IMR-90 (cell line): ENCODE data around the gene KPNA3. TPM values are rescaled to one million over a fixed set of nuclear protein-coding genes. Genes with fewer than 3 reads are reported as not detected.

Experiments used
- ATAC-seq: fragments of 200-7000 bp; cut with Tn5 transposase; 2 replicates; pipeline ENCODE4 v1.9.1; 2020; ENCODE audit warnings: low read depth, mild to moderate bottlenecking, moderate library complexity
- BruUV-seq: library from RNA; stranded (reverse); fragments of 400-500 nt; replicated peaks from 2 replicates; lab custom pipeline; 2021; lab: Mats Ljungman, UMichigan
- CTCF ChIA-PET: fragments of 300-600 bp; formaldehyde crosslinking; extraction: SDS; loops from one replicate; lab custom pipeline; 2021; ENCODE audit warnings: antibody characterized with exemption; lab: Yijun Ruan, JAX
- POLR2A ChIA-PET: fragments of 300-600 bp; sonication (Branson Sonifier 250); formaldehyde crosslinking; loops from one replicate; lab custom pipeline; 2022; ENCODE audit warnings: antibody characterized with exemption; ENCODE audit not compliant: unreplicated experiment; lab: Charles Lee
- DNase-seq: peaks from one replicate; pipeline ENCODE4 v3.0.0; 2013
- H2AFZ ChIP-seq: replicated peaks from 2 replicates; pipeline ENCODE3; 2013; ENCODE audit warnings: low read length, mild to moderate bottlenecking; ENCODE audit not compliant: poor library complexity
- H2AK5ac ChIP-seq: 2 replicates; pipeline ENCODE4 v1.6.1; 2013; ENCODE audit warnings: low read depth, low read length, inconsistent platforms
- H2AK9ac ChIP-seq: replicated peaks from 2 replicates; pipeline ENCODE3; 2013; ENCODE audit warnings: mild to moderate bottlenecking, low read depth, low read length, moderate library complexity; ENCODE audit not compliant: poor library complexity
- H2BK120ac ChIP-seq: 2 replicates; pipeline ENCODE4 v1.6.1; 2013; ENCODE audit warnings: low read depth, low read length, inconsistent platforms
- H2BK15ac ChIP-seq: 3 replicates; pipeline ENCODE4 v1.6.1; 2013; ENCODE audit warnings: low read depth, low read length, inconsistent platforms
- H2BK20ac ChIP-seq: 2 replicates; pipeline ENCODE4 v1.6.1; 2013; ENCODE audit warnings: low read depth, mild to moderate bottlenecking, inconsistent platforms, low read length, moderate library complexity
- H2BK5ac ChIP-seq: 2 replicates; pipeline ENCODE4 v1.6.1; 2013; ENCODE audit warnings: mild to moderate bottlenecking, low read depth, low read length, inconsistent platforms; ENCODE audit not compliant: poor library complexity, severe bottlenecking
- H3K14ac ChIP-seq: replicated peaks from 2 replicates; pipeline ENCODE4 v1.6.1; 2013; ENCODE audit warnings: low read depth, low read length, inconsistent platforms
- H3K18ac ChIP-seq: 2 replicates; pipeline ENCODE4 v1.6.1; 2013; ENCODE audit warnings: low read depth, low read length, control low read depth
- H3K23ac ChIP-seq: 2 replicates; pipeline ENCODE4 v1.6.1; 2013; ENCODE audit warnings: low read depth, low read length, inconsistent platforms
- H3K27ac ChIP-seq: 2 replicates; pipeline ENCODE4 v1.5.1; 2013; ENCODE audit warnings: mild to moderate bottlenecking, control low read depth, low read length; ENCODE audit not compliant: insufficient read depth
- H3K27me3 ChIP-seq: 2 replicates; pipeline ENCODE4 v1.6.1; 2013; ENCODE audit warnings: low read length; ENCODE audit not compliant: control insufficient read depth, insufficient read depth
- H3K36me3 ChIP-seq: 2 replicates; pipeline ENCODE4 v1.6.1; 2013; ENCODE audit warnings: low read length, mixed read lengths; ENCODE audit not compliant: control insufficient read depth, insufficient read depth
- H3K4ac ChIP-seq: 2 replicates; pipeline ENCODE4 v1.6.1; 2013; ENCODE audit warnings: low read depth, low read length, inconsistent platforms
- H3K4me1 ChIP-seq: 2 replicates; pipeline ENCODE4 v1.6.1; 2013; ENCODE audit warnings: low read length, mixed read lengths; ENCODE audit not compliant: control insufficient read depth, insufficient read depth
- H3K4me2 ChIP-seq: 2 replicates; pipeline ENCODE4 v1.6.1; 2013; ENCODE audit warnings: low read depth, mild to moderate bottlenecking, control low read depth, low read length, moderate library complexity
- H3K4me3 ChIP-seq: 2 replicates; pipeline ENCODE4 v1.5.1; 2013; ENCODE audit warnings: low read depth, mild to moderate bottlenecking, control low read depth, low read length, moderate library complexity; ENCODE audit not compliant: insufficient read depth
- H3K56ac ChIP-seq: 2 replicates; pipeline ENCODE4 v1.6.1; 2013; ENCODE audit warnings: low read length, inconsistent platforms; ENCODE audit not compliant: insufficient read depth; ENCODE audit errors: extremely low read depth
- H3K79me1 ChIP-seq, 2 experiments: 2 replicates each; pipeline ENCODE4 v1.6.1; 2013; ENCODE audit warnings: low read length in 2 of 2, inconsistent platforms in 1 of 2, low read depth in 1 of 2
- H3K9ac ChIP-seq: 2 replicates; pipeline ENCODE4 v1.6.1; 2013; ENCODE audit warnings: low read depth, low read length, control low read depth
- H3K9me1 ChIP-seq: 2 replicates; pipeline ENCODE4 v1.6.1; 2013; ENCODE audit warnings: low read length, inconsistent platforms; ENCODE audit not compliant: insufficient read depth
- H3K9me3 ChIP-seq: 2 replicates; pipeline ENCODE4 v1.6.1; 2013; ENCODE audit warnings: low read length; ENCODE audit not compliant: control insufficient read depth, insufficient read depth
- H4K20me1 ChIP-seq: 2 replicates; pipeline ENCODE4 v1.6.1; 2013; ENCODE audit warnings: low read length, inconsistent platforms; ENCODE audit not compliant: insufficient read depth
- H4K5ac ChIP-seq: 2 replicates; pipeline ENCODE4 v1.6.1; 2013; ENCODE audit warnings: mild to moderate bottlenecking, low read depth, low read length, control low read depth
- H4K8ac ChIP-seq, 2 experiments: 2 replicates each; pipeline ENCODE4 v1.6.1; 2013; ENCODE audit warnings: low read depth in 2 of 2, low read length in 2 of 2, control low read depth in 1 of 2, inconsistent platforms in 1 of 2
- H4K91ac ChIP-seq: 2 replicates; pipeline ENCODE4 v1.6.1; 2013; ENCODE audit warnings: low read depth, low read length, inconsistent platforms; ENCODE audit not compliant: insufficient read depth
- SMC3 ChIP-seq: fragments of 150-350 bp; IDR thresholded peaks from 2 replicates; pipeline ENCODE4 v1.6.1; 2016; ENCODE audit warnings: low read depth, mild to moderate bottlenecking, antibody characterized with exemption, low read length, moderate library complexity
- WGBS, 2 experiments: methylation state at CpG; one replicate each; pipeline versions ENCODE4 v1.1.5 to v1.1.7; 2013; ENCODE audit warnings: missing lambda C conversion rate in 2 of 2; ENCODE audit not compliant: insufficient read length in 1 of 2; ENCODE audit errors: extremely low coverage in 2 of 2; 5-methylcytosine and 5-hydroxymethylcytosine counted together
- dilution Hi-C: fragments of 300-500 bp; cut with HindIII; formaldehyde crosslinking; loops from one replicate; pipeline ENCODE4 v1.14.3; 2018; ENCODE audit warnings: low sequenced_read_pairs; ENCODE audit not compliant: unreplicated experiment
- in situ Hi-C: fragments of 300-500 bp; cut with MboI; formaldehyde crosslinking; loops from 3 replicates; pipeline ENCODE4 v1.14.3; 2019; ENCODE audit warnings: low sequenced_read_pairs, inconsistent platforms, mixed read lengths
- intact Hi-C: fragments of 100-400 bp; cut with micrococcal nuclease; formaldehyde crosslinking; loops from 2 replicates; pipeline ENCODE4 v1.10.0; 2022
- polyA plus RNA-seq, 3 experiments: library from polyadenylated mRNA; depleted of rRNA; stranded (reverse); fragments of >200 nt; gene quantifications; 2 replicates each; pipeline ENCODE4 v1.2.3, GENCODE V29; 2012; ENCODE audit warnings: low replicate concordance in 1 of 3
- total RNA-seq: library from RNA; depleted of rRNA; stranded (reverse); fragments of >200 nt; gene quantifications from 2 replicates; pipeline ENCODE4 v1.2.3, GENCODE V29; 2012
- TF ChIP-seq, protein P1 (sequence below): fragments of 150-350 bp; IDR thresholded peaks from 2 replicates; pipeline ENCODE4 v1.6.1; 2017; ENCODE audit warnings: mild to moderate bottlenecking, antibody characterized with exemption, low read length, low read depth

The KPNA3 gene
- total and polyA plus RNA-seq, 2 of the 4 experiments (the other 2 are of a cell fraction): 25.3 to 48.6 TPM

DNA sequence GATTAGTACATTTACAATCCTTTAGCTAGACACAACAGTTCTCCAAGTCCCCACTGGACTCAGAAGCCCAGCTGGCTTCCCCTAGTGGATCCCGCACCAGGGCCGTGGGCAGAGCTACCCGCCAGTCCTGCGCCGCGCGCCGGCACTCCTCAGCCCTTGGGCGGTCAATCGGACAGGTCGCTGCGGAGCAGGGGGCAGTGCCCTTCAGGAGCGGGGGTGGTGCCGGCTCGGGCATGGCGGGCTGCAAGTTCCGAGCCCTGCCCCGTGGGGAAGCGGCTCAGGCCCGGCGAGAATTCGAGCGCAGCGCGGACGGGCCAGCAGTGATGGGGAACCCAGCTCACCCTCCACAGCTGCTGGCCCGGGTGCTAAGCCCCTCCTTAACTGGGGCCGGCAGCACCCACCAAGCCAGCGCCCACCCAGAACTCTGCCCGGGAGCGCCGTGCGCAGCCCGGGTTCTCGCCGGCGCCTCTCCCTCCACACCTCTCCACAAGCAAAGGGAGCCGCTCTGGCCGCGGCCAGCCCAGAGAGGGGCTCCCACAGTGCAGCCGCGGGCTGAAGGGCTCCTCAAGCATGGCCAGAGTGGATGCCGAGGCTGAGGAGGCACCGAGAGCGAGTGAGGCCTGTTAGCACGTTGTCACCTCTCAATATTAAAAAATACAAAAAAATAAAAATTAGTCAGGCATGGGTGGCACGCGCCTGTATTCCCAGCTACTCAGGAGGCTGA lies 114.1 kb downstream of the KPNA3 start:
- dilution Hi-C loops (no loop called here), intact Hi-C loops (loop anchor here (10.0 kb wide), 1 partner anchor 836 kb away; no protein-coding TSS in a partner anchor), in situ Hi-C loops (loop anchor here (10.0 kb wide), 2 partner anchors 846 to 1126 kb away; no protein-coding TSS in a partner anchor)
- TF ChIP-seq SMC3: no peak
- TF ChIP-seq, protein P1, sequence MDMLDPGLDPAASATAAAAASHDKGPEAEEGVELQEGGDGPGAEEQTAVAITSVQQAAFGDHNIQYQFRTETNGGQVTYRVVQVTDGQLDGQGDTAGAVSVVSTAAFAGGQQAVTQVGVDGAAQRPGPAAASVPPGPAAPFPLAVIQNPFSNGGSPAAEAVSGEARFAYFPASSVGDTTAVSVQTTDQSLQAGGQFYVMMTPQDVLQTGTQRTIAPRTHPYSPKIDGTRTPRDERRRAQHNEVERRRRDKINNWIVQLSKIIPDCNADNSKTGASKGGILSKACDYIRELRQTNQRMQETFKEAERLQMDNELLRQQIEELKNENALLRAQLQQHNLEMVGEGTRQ: no peak
- DNase-seq (no peak), ATAC-seq (no peak)
- H4K5ac ChIP-seq: no peak overlapping the region
- no peak overlapping the region for H2BK120ac ChIP-seq
- peaks cover 4% of the 10 kb centered on the region for H3K4me1 ChIP-seq
- H3K56ac ChIP-seq: no peak overlapping the region
- ChIA-PET CTCF (interaction anchor here (1.5 kb wide), 1 partner anchor 8 kb away, joined by 6 read pairs; no protein-coding TSS in a partner anchor), POLR2A (interaction anchor here (1.1 kb wide), 1 partner anchor 12 kb away, joined by 4 read pairs; the partner anchor contains the start of gene EBPL)
- no peak overlapping the region for H3K14ac ChIP-seq
- H4K91ac ChIP-seq: no peak overlapping the region
- H3K23ac ChIP-seq: no peak overlapping the region
- H2BK5ac ChIP-seq: no peak overlapping the region
- no peak overlapping the region for H3K4me3 ChIP-seq
- no peak overlapping the region for H3K18ac ChIP-seq
- no peak overlapping the region for H2BK20ac ChIP-seq
- no peak overlapping the region for H3K4me2 ChIP-seq
- no peak overlapping the region for H2AK5ac ChIP-seq
- no peaks in the 10 kb centered on the region for H3K9me3 ChIP-seq
- peaks cover 24 to 52% of the 10 kb centered on the region in 2 experiments for H3K79me1 ChIP-seq
- H3K9ac ChIP-seq: no peak overlapping the region
- no peak overlapping the region for H3K4ac ChIP-seq
- H3K27me3 ChIP-seq: no peaks in the 10 kb centered on the region
- H3K27ac ChIP-seq: no peak overlapping the region
- H3K9me1 ChIP-seq: peaks cover 6% of the 10 kb centered on the region
- H2AFZ ChIP-seq: no peak overlapping the region
- WGBS, 2 experiments: 98% methylated on average over 20 of the region's 48 CpGs; no CpG with 5 or more reads in 1 of the 2 experiments
- H3K36me3 ChIP-seq: peaks cover 2% of the 10 kb centered on the region
- H2AK9ac ChIP-seq: no peak overlapping the region
- no peak overlapping the region for H2BK15ac ChIP-seq
- no TSS peak for BruUV-seq
- no peak overlapping the region for H4K8ac ChIP-seq
- H4K20me1 ChIP-seq: peaks cover 11% of the 10 kb centered on the region; the same call in 1 of the 2 replicates
